Body of pancreas (tissue), 4 donors: ENCODE data around the gene CLEC4M.

Source experiments
- CTCF ChIP-seq, 7 experiments: fragments of 450-650 bp in 4 of 7; fragments of 200-600 bp in 3 of 7; sonication (generic) in 3 of 7; IDR thresholded peaks; one replicate each; pipeline ENCODE4 v1.5.1; 2016 to 2019; ENCODE audit warnings: antibody characterized with exemption in 7 of 7
- POLR2A ChIP-seq, 3 donors: fragments of 450-650 bp; IDR thresholded peaks; one replicate each; pipeline ENCODE4 v1.6.1; 2016; ENCODE audit warnings: antibody characterized with exemption in 3 of 3, mild to moderate bottlenecking in 2 of 3

DNA sequence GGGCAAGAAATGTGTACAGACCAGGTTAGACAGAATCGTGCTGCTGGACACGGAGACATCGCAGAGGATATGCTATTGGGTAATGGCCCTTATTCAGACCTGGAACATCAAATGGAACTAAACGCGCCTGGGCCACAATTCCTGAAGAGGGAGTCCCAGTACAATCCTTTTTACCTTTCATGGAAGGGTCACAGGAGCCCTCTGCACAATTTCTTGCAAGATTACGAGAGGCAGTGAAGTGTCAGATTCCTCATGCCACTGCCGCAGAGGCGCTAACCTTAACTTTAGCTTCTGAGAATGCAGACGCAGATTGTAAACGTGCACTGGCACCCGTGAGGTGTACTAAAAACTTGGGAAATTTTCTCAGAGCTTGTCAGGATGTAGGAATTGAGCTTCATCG lies 18.1 kb downstream of the CLEC4M start:
- TF ChIP-seq CTCF (IDR thresholded peaks at IDR 0.05), result no peak
- no peak for TF ChIP-seq POLR2A (IDR thresholded peaks at IDR 0.05)
